SKM-1 (cell line): ENCODE measurements around the gene CCDC85A.

Experiments used
- DNase-seq: peaks from one replicate; lab custom pipeline; 2025; ENCODE audit not compliant: unreplicated experiment; lab: John Stamatoyannopoulos, UW

Gene CCDC85A

DNA sequence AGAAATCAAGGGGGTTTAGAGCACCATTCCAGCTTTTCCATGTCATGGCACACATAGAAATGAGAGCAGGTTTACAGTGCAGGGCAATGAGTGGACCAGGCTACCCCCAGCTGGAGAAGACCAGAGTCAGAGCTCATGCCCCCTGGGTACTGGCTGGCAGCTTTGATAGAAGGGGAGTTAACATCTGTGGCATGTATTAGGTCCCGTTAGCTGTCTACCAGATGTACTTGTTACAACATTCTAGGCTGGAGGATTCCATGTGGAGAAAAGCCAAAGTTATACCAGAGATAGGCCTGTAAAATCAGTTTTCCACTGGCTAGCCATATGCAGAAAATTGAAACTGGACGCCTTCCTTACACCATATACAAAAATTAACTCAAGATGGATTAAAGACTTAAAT is 109.2 kb downstream of the CCDC85A start:
- no peak for DNase-seq

DNA sequence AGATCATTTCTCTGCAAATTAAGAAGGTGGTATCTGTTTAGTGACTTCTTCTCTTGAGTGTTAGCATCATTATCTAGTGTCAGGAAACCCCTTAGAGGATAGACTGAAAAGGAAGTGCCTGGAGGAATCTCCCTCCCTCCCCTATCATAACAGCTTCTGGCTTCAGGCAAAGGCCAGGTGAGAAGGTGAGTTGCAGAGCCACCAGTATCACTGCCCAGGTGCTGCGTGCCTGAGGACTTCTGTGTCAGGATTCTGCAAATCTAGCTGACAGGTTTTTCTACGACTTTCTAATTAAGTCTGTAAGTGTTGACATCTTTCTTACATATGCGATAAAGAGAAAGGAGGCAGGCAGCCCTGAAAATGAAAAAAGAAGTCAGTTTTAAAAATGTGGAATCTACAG is 111.9 kb downstream of the CCDC85A start:
- DNase-seq: no peak

DNA sequence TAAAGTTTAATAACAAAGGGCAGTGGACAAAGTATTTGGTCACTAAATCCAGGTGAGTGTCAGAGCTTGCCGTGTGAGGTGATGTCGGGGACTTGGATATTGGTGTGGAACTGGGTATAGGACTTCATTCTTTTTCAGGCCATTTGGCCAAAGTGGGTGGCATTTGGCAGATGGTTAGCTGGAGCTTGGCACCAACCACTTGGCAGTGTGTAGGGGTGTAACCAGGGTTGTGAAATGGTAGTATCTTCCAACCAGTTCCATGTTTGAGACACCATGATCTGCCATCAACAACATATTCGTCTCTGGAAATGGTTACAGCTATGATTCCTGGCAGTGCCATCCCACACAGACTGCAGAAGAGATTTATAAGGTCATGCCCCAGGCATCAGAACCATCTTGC is 113.9 kb downstream of the CCDC85A start:
- no peak for DNase-seq

DNA sequence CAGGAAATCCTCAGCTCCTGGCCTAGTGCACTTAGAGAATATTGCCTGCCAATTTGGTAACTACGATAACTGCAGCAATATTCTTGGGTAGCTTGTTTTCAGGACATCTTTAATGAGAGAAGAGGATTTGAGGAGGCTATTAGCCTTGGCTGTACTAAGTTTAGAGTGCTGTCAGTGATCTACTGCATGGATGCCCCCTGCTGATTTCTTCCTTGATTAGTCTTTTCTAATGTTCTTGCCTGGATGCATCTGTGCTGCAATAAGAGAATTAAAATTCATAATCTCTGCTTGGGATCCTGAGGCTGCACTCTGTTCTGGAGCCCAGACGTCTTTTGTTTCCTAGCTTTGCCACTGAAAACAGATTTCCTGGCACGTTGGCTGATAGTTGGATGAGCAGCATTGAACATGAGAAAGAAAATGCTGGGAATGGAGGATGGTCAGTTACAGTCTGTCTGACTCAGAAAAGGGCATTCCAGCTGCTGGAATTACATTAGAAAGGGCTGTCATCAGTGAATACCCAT is 115.4 kb downstream of the CCDC85A start:
- DNase-seq: no peak

DNA sequence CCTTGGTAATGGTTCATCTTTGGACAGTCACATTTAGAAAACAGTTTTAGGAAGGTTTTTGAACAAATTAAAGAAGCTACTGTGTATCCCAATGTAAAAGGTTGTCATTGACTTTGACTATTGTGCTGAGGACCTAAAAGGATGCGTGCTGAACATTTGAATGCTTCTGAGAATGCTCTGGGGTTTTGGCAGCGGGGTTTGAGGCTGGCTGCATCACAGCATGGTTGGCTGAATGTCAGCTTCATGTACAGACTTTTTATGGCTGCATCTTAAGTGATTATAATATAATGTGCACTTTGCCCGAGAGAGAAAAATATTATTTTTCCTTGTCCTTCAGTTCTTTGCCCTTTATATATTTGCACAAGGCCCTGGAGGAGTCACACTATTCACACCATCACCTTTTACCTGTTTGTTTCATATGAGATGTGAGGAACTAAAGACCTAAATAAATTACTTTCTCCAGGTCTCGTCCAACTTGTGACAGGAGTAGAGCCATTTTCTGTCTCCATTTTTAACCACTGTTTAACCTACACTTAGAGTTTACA is 125.9 kb downstream of the CCDC85A start:
- DNase-seq: no peak

DNA sequence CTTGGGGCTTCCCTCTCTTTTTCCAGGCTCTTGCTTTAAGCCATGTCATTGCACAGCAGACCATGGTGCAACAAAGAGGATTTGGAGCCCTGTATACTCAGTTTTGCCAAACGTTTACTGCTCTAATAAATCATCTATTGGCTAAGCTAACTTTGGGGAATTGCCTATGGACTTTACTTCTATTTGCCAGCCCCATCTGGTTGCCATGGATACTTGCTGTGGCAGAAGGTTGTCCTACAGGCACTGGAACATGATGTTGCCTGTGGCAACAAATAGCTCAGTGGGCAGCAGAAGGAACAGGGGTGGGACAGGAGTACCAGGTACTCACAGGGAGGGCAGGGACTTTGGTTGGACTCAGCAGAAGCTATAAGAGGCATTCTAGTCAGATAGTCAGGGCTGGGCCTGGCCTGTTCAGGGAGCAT is 129.7 kb downstream of the CCDC85A start:
- DNase-seq: no peak

DNA sequence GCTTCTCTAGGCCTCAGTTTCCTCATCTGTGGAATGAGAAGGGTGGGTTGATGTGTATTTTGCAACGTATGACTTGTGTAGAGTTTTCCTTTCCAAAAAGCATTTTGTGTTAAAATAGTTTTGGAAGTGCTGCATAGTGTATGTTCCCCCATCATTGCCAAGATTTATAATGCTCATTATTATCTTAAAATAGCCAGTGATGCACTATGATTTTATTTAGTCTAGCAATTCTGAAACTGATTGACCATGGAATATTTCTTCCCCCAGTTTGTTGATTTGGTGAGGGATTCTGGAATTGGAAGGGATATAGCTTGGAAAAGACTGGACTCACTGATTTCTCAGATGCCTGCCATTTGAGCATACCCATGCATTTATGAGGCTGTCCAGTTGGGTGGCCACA is 130.6 kb downstream of the CCDC85A start:
- no peak for DNase-seq

DNA sequence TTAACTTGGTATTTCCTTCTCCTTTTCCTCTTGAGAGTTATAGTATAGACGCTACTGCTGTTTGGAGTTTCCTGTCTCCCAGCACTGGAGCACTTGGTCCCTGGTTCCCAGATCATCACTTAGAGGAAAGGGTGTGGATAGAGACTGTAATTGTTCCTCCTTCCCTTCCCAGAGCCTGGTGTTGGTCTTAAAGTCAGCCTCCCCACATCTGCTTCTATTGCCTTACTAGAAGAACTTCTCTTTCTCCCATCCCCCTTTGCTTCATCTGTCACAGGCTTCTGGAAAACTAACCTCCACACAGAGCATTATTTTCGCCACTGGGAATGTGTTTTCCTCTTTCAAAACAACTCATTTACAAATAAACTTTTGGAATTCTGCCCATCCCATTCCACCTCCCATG is 131.0 kb downstream of the CCDC85A start:
- DNase-seq: no peak

DNA sequence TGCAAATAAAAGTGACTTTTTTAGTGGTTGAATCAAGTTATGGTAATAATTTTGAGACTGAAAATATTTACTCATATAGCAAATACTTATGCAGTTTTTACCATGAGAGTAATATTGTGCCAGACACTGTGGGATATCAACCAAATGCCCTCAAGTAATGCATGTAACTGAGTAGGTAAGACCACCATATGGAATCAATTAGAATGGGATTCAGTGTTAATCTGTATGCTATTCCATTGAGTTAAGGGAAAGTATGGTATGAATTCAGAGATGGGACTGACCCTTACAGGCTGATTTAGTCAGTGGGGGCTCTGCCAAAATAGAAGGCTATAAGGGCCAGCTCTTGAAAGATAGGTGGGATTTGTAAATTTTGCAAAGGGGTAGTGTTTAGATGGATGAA is 131.6 kb downstream of the CCDC85A start:
- no peak for DNase-seq

DNA sequence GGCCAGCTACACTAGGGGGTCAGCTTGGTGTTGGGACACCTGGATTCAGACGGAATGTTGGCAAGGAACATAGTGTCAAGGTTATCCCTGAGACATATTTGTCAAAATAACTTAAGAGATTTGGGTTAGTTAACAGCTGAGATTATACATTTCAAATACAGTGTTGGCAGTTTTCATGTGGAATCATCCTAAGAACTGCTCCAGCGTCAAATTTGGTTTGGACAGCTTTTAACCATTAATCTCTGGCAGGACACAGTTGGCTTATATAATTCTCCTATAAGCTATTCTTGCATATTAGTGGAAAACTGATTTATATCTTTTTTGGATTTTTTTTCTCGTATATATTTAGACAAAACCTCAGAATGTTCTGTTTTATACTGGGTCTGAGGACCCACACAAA is 132.2 kb downstream of the CCDC85A start:
- DNase-seq: no peak

DNA sequence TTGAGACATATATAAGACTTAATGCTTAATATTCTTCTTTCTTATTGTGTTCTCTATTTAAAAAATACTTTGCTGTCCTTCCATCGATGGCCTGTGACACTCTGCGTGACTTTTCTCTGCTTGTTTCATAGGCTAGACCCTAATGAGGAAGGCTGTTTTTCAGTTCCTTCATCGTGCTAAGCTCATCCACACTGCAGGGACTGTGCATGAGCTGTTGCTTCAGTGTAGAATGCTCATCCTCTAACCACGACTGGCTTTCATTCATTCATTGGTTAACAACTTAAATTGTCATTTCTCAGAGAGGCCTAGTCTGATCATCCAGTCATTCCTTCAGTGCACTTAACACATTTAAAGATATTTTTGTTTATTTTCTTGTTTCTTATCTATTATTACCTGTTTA is 134.4 kb downstream of the CCDC85A start:
- DNase-seq: no peak

DNA sequence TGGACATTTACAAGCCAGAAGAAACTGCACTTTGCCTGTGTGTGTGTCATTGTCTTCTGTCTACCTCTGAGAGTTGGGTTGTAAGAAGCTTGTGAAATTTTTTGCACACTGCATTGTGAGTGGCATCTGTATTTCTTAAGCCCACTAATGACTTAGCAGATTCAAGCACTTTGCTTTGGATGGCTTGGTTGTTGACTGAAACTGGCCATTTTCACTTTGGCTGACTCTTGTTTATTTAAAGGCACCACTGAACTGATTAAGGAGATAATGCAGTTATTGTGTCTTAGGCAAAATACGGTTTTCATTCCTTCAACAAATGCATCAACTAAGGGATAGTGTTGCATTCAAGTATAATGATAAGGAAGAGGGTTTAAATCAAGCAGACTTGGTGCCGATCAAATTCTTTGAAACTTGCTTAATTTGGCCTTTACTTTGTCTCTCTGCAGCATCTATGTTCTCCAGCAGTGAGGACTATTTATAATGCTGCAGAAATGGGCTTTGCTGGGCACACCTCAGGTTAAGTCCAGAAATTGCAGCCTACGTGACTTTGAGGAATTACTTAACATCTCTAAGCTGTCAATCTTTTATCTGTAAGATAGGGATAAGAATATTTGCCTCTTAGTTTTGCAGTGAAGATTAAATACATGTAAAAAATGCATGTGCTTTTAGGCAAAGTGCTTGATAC is 142.0 kb downstream of the CCDC85A start:
- DNase-seq: no peak

DNA sequence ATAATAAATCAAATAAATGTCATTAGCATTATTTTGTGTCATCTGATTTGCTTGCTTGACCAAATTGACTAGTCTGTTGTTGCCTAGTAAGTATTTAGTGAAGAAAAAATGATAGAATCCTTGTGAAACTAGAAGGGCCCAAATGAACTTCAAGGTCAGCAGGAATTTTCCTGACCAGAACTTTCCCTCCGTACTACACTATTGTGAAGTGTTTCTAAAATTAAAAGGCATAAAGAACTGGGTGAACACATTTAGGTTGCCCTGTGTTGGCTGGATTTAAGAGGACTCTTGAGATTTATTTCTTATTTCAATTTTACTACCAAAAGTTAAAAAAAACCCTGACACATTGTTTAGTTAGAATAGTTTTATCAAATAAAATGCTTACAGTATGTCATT is 142.6 kb downstream of the CCDC85A start:
- no peak for DNase-seq

DNA sequence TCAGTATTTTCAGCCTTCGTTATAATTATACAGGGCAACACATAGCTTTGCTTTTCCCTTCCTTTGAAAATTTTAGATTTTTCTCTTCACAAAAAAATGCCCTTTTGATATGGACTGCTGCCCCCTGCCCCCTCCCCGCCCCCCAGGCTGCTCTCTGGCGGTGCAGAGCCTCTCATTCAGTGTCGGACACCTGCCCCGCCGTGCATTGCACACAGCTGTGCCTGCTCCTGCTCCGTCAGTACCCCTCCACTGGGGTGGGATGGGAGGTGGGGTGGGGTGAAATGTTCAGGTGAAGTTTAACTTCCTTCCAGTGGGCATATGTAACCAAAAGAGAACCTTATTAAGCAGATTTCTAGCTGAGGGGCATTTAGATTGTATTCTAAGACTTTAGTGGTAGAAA is 148.0 kb downstream of the CCDC85A start:
- no peak for DNase-seq

DNA sequence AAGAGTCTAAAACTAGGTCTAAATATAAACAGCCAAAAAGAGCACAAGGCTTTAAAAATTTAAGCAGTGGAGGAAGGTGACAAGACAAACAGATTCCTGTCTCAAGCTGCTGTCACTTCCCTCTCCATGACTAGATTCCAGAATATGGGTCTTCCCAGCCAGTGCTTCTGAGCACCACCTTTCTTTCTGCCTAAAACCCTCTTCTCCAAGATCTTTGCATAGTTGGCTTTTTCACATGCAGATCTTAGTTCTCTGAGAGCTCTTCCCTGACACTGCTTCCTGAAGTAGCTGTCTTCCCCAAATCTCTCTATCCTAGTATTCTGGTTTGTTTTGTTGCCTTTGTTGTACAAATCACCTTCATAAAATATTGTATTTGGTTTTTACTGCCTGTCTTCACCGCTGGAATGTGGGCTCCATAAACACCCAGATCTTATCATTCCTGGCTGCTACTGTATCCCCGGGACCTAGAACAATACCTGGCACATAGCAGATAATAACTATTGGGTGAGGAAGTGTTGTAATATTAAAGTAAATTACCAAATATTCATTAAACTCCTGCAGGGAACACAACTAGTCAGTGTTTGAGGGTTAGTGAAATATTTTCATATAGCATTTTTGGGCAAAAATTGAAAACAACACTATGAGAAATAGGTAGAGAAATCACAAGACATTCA is 150.2 kb downstream of the CCDC85A start:
- no peak for DNase-seq

DNA sequence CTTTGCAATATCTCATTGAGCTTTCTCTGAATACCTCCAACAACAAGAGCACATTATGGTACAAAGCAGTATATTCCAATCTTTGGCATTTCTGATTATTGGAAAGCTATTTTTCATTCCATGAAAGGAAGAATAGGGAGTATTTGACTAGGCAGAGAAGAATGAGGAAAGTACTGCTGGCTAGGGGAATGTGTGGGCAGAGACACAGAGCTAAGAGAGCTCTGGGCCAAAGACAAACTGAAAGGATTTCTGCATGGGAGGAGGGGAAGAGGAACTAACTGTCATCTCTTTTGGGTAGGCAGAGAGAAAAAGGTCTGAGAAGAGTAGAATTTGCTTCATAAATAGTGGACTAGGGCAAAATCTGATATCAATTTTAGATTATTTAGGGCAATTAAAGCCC is 150.8 kb downstream of the CCDC85A start:
- DNase-seq: no peak

DNA sequence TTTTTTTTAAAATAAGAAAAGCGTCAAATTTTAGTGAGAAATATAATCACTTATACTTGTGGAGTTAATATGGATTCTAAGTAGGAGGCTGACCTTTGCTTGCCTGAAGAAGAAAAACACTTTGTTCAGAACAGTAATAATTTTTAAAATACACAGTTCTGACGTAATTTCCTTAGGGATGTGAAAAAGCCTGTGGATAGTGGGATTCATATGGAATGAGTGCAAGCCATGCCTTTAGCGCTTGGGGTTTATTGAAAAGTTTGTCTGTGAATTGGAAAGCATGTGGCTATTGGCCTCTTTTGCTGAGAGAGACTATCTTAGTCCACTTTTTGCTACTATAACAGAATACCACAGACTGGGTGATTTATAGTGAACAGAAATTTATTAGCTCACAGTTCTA is 151.3 kb downstream of the CCDC85A start:
- DNase-seq: no peak

DNA sequence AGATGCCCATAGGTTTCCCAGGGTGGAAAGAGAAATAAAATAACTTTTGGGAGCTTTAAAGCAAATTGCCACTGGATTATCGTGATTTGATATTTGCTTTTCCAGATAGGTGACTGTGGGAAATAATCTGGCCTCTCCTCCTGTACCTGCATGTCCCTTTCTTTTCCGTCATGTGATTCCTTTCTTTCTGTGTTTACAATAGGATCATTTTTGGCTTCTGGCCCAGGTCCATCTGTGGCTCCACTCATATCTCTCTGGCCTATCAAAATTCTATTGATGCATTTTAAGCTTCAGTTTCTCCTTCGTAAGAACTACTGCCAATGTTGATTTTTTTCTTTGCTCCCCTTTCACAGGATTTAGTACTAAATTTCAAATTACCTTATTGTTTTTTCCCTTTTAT is 153.6 kb downstream of the CCDC85A start:
- no peak for DNase-seq

DNA sequence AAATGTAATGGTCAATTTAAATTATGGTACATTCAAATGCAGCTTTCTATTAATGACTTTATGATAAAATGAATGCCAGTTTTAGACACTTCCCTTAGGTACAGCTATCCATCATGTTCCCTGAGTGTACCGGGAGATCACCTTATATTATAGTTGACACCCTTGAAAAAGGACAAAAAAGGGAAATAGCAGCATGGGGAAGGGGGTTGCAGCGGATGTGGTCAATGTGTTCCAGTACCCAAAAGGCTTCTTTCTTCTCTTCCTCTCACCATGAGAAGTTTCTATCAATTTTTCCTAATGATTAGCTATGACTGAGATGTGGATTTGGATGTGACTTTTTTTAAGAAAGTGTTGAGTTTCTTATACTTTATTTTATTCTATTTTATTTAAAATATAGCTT is 154.4 kb downstream of the CCDC85A start:
- no peak for DNase-seq

DNA sequence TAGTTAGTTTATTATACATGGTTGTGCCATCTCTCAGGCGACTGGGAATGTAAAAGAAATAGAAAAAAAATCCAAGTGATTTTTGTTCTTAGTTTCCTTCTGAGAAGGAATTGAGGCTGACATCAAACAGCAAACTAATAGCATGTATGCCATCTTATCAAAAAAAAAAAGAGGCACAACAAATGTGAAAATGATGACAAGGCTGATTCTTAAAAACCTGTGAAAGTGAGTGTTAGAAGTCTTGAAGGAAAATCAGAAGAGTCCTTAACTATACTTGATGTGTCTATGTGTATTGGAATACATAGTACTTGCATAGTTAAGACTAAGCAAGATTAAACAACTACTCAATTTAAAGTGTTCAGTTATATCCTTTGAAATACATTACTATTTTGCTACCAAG is 161.0 kb downstream of the CCDC85A start:
- DNase-seq: no peak

DNA sequence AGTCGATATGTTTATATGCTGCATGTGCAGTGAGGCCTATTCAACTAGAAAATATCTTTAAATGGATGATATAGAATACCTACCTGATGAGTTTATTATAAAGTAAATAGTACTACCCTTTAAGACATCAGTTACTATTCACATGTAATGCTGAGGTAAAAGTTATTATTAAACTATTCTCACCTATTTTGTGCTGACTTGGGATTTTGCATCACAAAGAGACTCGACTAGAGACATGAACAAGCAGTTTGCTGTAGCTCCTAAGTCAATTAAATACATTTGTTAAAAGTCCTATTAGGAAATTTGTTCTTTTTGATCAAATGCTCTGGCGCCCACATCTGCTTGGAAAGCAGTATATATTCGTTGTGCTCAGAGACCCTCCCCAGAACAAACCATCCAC is 164.1 kb downstream of the CCDC85A start:
- no peak for DNase-seq

DNA sequence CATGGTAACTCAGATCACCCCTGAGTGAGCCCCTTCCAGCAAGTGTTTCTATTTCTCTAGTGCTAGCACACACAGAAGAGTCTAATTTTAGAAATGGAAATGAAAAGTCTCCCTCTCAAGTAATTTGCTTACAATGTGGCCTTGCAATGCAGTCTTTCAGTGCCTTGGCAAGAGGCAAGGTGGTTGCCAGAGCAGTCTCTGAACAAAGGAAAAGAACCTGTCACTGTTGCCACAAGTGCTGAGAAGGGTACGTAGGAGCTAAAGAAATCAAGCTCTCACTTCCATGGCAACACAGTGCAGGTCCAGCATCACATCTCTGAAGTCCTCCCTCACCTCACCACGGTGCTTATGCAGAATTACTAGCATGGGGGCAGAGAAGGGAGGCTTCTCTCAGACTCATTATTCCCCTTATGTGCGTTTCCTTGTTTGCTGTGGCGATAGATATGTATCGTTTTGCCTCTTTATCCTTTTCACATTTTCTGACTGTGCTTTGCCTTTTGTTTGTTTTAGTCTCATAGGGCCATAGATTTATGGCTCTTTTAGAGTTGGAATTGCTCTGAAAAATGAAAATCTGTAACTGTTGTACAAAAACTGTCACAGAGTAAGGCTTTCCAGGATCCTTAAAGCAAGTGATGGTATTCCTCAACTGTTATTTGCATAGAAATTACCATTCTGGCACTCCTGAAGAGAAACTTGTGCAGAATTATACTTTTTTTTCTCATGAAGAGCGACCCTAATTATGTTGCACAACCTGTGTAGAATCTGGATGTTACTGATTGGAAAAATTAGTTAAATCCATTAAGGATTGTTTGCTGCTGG is 164.8 kb downstream of the CCDC85A start:
- no peak for DNase-seq
